ENCODE results near the gene VWF. TPM values are rescaled to one million over a fixed set of nuclear protein-coding genes. Genes with fewer than 3 reads are reported as not detected.

The VWF gene
- total and polyA plus RNA-seq, 2 of the 13 experiments (the other 11 are each of a cell fraction or from before 2014, with no cell fraction given): 0.20 to 0.25 TPM

GRCh38 chr12:5941907-5942306 is 182.6 kb downstream of the VWF start:
- Histone ChIP-seq H3K79me2 (ENCODE audit: insufficient read depth, low read length) (no peaks in the 10 kb centered on the region), H2AFZ (ENCODE audit: low read length) (no peak overlapping the region), H3K9me3 (ENCODE audit: low read length) (no peaks in the 10 kb centered on the region), H3K4me3 (replicated peaks in 1 of 3; ENCODE audit: insufficient read depth in 1 of 3, low read depth in 2 of 3, low read length in 3 of 3) (no peak overlapping the region), H3K9ac (ENCODE audit: insufficient read depth, low read depth, low read length) (no peak overlapping the region), H3K4me2 (ENCODE audit: low read depth, low read length) (no peak overlapping the region), H4K20me1 (ENCODE audit: insufficient read depth, low read length) (no peaks in the 10 kb centered on the region), H3K27ac (ENCODE audit: extremely low read length, insufficient read depth, low read length) (no peak overlapping the region), H3K36me3 (replicated peaks in 1 of 2; ENCODE audit: control insufficient read depth in 1 of 2, insufficient read depth in 2 of 2, low read length in 2 of 2) (no peaks in the 10 kb centered on the region), H3K4me1 (ENCODE audit: insufficient read depth, low read length) (no peaks in the 10 kb centered on the region), H3K27me3 (ENCODE audit: control insufficient read depth in 1 of 2, insufficient read depth in 2 of 2, low read length in 2 of 2) (peaks cover 2 to 35% of the 10 kb centered on the region in 2 experiments; a peak in 4 of 5 replicates)
- in situ Hi-C loops (cut with HindIII; ENCODE audit: extremely low pct_ligation_motif_present, low pct_unique_long_range_greater_than_20kb): no loop called here
- no TSS peak for BruUV-seq (replicated peaks)
- CTCF ChIA-PET (ENCODE audit: low intra/inter-chr PET ratio, low total read pairs): no interaction called here
- no peak for ATAC-seq
- 62% methylated on average over 3 of the region's 3 CpGs for whole genome bisulfite sequencing (ENCODE audit: low lambda C conversion rate)
- FAIRE-seq: no peak
- intact Hi-C loops (cut with micrococcal nuclease; ENCODE audit: unreplicated experiment): no loop called here
- POLR2A ChIA-PET: no interaction called here
- no peak for DNase-seq (ENCODE audit: low spot score)
- TF ChIP-seq, protein P1, sequence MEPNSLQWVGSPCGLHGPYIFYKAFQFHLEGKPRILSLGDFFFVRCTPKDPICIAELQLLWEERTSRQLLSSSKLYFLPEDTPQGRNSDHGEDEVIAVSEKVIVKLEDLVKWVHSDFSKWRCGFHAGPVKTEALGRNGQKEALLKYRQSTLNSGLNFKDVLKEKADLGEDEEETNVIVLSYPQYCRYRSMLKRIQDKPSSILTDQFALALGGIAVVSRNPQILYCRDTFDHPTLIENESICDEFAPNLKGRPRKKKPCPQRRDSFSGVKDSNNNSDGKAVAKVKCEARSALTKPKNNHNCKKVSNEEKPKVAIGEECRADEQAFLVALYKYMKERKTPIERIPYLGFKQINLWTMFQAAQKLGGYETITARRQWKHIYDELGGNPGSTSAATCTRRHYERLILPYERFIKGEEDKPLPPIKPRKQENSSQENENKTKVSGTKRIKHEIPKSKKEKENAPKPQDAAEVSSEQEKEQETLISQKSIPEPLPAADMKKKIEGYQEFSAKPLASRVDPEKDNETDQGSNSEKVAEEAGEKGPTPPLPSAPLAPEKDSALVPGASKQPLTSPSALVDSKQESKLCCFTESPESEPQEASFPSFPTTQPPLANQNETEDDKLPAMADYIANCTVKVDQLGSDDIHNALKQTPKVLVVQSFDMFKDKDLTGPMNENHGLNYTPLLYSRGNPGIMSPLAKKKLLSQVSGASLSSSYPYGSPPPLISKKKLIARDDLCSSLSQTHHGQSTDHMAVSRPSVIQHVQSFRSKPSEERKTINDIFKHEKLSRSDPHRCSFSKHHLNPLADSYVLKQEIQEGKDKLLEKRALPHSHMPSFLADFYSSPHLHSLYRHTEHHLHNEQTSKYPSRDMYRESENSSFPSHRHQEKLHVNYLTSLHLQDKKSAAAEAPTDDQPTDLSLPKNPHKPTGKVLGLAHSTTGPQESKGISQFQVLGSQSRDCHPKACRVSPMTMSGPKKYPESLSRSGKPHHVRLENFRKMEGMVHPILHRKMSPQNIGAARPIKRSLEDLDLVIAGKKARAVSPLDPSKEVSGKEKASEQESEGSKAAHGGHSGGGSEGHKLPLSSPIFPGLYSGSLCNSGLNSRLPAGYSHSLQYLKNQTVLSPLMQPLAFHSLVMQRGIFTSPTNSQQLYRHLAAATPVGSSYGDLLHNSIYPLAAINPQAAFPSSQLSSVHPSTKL (CRISPR knock-in tag; IDR thresholded peaks at IDR 0.05): no peak
- TF ChIP-seq, protein P2, sequence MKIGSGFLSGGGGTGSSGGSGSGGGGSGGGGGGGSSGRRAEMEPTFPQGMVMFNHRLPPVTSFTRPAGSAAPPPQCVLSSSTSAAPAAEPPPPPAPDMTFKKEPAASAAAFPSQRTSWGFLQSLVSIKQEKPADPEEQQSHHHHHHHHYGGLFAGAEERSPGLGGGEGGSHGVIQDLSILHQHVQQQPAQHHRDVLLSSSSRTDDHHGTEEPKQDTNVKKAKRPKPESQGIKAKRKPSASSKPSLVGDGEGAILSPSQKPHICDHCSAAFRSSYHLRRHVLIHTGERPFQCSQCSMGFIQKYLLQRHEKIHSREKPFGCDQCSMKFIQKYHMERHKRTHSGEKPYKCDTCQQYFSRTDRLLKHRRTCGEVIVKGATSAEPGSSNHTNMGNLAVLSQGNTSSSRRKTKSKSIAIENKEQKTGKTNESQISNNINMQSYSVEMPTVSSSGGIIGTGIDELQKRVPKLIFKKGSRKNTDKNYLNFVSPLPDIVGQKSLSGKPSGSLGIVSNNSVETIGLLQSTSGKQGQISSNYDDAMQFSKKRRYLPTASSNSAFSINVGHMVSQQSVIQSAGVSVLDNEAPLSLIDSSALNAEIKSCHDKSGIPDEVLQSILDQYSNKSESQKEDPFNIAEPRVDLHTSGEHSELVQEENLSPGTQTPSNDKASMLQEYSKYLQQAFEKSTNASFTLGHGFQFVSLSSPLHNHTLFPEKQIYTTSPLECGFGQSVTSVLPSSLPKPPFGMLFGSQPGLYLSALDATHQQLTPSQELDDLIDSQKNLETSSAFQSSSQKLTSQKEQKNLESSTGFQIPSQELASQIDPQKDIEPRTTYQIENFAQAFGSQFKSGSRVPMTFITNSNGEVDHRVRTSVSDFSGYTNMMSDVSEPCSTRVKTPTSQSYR (CRISPR knock-in tag; IDR thresholded peaks at IDR 0.05; ENCODE audit: borderline replicate concordance): no peak
- TF ChIP-seq RBAK (CRISPR knock-in tag; IDR thresholded peaks at IDR 0.05) (no peak), HOXA9 (CRISPR knock-in tag; IDR thresholded peaks at IDR 0.05; ENCODE audit: borderline replicate concordance) (no peak), ZNF280D (CRISPR knock-in tag; IDR thresholded peaks at IDR 0.05) (no peak), ZNF879 (CRISPR knock-in tag; IDR thresholded peaks at IDR 0.05) (no peak), ZNF101 (CRISPR knock-in tag; IDR thresholded peaks at IDR 0.05; ENCODE audit: borderline replicate concordance, low read depth) (no peak), HOXD1 (CRISPR knock-in tag; IDR thresholded peaks at IDR 0.05) (no peak), ZNF484 (CRISPR knock-in tag; IDR thresholded peaks at IDR 0.05; ENCODE audit: borderline replicate concordance, low read depth) (no peak), ZNF562 (CRISPR knock-in tag; IDR thresholded peaks at IDR 0.05; ENCODE audit: borderline replicate concordance) (no peak)
- TF ChIP-seq, protein P3, sequence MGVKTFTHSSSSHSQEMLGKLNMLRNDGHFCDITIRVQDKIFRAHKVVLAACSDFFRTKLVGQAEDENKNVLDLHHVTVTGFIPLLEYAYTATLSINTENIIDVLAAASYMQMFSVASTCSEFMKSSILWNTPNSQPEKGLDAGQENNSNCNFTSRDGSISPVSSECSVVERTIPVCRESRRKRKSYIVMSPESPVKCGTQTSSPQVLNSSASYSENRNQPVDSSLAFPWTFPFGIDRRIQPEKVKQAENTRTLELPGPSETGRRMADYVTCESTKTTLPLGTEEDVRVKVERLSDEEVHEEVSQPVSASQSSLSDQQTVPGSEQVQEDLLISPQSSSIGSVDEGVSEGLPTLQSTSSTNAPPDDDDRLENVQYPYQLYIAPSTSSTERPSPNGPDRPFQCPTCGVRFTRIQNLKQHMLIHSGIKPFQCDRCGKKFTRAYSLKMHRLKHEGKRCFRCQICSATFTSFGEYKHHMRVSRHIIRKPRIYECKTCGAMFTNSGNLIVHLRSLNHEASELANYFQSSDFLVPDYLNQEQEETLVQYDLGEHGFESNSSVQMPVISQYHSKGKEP (CRISPR knock-in tag; IDR thresholded peaks at IDR 0.05): no peak

Measured in HepG2 (cell line).